Measurements from ENCODE around the gene HOXA9.

The HOXA9 gene

DNA sequence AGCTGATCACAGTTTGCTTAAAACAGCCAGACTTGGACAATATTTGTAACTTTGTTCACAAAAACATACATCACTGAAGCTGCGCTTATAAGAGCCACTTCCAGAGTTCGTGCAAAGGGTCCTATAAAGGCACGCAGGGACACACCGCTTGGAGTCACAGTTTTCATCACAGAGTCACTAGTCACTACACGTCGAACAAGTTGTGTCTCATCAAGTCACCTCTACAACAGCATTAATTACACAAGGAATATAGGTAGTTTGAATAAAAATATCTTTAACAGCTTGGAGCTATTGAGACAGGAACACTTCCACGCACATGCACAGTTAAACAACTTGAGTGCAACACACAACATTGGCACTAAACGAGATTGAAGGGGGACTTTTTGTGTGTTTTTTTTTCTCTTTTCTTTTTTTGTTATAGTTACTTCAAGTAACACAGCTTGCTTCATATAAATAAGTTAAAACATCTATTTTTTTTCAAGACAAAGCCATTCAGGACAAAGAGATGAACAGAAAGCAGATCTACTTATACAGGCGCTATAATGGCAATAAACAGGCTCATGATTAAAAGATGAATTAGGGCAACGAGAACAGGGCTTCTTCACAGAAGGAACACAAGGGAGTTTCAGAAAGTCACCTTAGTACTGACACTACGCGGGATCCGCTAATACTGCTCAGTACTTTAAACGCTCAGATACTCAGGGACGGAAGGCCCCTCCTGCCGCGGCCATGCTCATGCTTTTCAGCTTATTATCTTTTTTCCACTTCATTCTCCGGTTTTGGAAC lies 24.0 kb downstream of the HOXA9 start:
- no peak for DNase-seq

DNA sequence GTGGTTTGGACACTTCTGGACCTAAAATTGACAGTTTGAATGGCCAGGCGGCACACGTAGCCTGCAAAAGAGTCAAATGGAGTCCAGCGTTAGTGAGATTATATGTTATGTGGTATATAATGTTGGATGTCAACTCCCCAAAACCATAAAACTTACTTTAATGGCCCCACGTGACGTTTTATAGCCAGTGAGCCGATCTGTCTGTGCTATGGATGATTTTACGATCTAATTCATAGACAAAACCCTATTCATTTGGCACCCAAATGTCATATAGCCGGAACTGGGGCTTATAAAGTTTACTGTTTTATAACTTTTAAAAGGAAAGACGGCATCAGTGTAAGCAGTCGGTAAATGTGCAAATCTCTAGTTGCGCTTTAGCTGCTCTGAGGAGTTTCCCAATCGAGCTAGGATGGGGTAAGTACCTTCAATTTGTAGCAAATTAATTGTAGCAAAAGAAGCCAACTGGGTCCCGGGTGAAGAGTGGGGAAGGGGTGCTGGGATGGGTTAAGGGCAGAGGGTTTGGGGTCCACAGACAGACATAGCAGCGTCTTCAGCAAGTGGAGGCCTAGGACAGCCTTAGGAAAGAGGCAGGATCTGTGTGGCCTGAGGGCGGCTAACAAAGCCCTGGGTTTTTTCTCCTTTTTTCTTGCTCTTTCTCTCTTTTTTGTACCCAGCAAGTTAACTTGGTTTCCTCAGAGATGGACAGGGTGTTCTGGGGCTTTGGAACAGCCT lies 25.0 kb downstream of the HOXA9 start:
- no peak for DNase-seq

DNA sequence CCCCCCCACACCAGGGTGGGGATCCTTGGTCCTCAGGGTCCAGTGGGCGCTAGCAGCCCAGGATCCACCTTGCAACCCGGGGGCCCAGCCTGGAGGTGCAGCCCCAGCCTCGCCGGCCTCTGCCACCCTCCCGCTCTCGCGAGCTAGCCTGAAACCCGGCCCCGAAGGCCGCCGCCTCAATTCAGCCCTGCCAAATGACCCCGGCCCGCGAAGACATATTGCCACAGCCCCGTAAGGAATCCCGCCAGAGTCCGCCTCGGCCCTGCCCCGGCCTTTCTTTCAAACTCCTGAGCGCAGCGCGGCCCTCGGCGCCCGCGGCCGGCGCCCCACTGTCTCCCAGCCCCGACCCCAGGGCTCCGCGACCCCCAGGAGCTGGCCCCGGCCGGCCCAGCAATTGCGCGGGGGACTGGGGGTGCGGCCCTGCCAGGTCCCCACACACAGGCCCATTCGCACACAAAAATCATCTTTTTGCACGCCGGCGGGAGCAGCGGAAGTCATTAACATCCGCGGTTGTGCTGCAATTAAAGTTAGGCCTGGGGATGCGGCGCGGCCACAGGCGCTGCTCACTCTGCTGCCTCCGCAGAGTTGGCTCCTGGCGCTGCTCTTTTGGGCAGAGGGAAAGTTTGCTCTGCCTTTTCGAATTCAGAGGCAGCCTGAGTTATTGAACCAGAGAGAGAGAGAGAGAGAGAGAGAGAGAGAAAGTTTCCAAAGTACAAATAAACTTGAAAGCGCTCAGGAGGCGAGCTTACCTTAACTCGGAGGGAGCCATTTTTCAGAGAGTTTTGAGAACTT lies 25.8 kb downstream of the HOXA9 start:
- DNase-seq: no peak

DNA sequence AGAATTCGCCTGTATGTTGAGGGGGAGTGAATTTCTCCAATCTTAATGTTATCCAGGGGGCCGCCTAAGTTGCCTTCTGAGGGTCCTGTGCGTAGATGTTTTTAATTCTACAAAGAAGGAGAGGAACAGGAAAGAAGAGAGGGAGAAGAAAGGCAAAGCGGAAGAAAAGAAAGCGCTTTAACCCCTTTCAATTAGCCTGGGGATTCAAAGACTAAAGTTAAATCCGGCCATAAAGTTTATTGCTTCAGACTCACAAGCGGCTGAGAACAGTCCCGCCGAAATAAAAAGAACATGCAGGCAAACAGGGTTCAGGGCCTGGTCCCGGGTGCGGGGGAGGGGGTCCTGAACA lies 26.4 kb downstream of the HOXA9 start:
- no peak for DNase-seq

DNA sequence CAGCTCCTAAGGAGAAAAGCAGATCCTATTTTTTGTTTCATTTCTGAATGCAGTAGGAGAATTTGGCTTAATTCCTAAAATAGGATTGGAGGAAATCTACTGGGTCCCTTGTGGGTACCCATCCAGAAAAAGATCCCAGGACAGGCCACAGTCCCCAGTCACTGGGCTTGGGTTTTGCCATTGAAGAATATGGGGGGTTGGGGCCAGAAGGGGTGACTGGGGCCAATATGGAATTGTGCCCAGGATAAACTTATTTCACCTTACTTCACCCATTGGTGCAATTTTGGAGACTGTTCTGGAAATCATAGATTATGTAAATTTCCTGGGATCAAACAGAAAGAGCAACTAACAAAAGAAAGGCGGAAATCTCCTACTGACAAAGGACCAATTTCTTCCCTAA lies 26.9 kb downstream of the HOXA9 start:
- no peak for DNase-seq

DNA sequence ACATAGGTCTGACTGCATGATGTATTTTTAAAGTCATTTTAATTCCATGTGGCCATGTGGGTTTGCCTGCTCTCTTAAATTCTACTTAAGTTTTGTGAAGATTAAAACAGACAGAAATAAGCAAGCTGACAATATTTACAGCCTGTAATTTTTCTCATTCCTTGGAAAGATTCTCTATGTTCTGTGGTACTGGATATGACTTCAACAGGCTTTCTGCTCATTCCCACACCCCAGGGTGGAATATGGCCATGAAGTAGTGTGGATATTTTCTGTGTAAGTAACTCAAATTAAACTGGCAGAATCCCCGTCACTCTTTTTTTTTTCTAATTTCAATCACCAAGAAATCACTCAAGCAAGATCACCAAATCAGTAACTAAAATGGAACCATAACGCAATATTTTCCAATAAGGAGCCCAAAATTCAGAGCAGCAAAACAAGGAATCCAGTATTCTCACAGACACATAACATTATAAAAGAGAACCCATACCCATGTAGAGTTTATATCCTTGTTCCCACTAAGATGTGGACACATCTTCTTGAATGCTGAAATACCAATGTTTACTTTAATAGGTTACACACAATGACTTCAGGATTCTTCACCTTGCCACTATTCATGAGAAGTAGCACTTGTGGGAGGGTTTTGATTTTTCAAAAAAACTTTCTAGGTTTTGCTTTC lies 27.6 kb downstream of the HOXA9 start:
- no peak for DNase-seq

DNA sequence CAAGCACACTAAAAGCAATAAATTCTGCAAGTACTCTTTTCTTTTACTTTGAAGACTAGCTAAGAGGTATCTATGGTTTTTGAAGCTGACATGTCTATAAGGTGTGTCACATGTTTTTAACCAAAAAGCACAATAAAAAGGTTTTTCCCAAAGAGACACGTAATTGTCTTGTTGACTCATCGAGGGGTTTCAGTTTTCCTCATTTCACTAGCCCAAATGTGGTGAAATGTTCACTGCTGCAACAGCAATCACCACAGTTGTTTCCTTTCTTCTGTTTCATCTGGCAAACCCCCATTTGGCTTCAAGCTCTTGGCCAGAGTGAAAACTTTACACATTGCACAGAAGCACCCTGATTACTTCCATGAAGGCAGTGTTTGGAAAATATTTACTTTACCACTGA lies 30.9 kb downstream of the HOXA9 start:
- DNase-seq: no peak

DNA sequence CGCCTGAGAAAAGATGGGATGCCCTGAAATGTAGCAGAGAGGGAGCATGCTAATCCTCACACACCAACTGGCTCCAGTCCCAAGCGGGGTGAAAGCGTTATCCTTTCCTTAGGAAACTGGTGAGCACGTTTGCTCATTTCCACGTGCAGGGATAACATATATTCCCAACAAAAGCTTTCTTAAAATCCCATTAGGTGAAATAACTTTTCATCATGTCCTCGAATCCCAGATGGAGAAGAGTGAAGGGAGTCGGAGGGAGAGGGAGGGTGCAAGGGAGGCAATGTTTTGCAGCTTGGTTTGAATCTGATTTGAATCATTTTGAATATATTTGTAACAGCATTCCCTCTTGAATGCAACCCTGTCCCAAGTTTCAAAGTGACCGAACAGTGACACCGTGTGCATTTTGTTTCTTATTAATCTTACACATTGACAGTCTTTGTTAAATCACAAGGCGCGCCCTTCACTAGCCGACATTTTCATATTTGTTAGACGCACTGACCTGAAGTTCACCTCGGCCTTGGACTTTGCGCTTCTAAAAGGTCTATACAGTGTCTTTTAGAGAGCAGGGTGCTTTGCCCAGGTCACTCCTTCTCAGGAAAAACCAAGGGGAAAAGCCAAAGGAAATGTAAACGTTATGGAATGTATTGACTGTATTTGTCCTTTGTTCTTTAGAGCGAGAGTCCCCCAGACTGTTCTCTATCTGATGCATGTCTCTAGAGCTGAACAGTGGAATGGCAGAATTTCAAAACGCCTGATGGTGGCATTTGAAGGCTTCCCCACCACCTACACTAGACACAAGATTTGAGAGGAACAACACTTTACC lies 31.7 kb downstream of the HOXA9 start:
- no peak for DNase-seq

DNA sequence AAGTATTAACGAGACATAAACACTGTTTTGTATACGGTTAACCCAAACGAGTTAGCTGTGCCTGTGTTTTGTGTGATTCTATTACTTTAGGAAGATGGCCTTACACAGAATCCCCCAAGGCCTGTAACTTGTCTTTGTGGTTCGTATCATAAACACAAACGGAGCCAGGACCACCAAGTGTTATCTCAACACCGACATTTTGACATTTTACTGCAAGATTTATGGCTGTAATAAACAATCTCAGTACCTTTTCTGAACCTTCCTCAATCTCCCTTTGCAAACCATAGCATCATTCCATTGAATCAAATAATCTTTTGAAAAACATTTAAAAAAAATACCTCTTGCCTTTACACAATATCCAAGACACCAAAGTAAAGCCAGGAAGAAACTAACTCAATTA lies 32.4 kb downstream of the HOXA9 start:
- DNase-seq: no peak

DNA sequence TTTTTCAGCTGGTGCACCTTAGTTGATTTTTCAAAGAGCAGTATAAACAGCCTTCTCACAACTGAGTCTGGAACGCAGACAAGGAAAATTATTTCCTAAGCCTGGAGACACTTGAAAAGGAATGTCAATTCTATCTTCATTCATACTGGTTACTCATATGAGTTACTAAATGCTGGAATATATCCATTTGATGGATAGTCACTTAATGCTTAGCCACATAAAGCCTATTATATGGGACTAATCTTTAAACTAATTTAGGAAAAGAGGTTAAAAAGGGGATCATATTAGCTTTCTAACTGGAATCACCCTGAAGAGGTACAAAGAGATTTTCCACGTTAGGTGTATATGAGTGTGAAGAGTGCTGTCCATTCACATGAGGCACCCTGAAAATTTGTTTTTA lies 33.1 kb downstream of the HOXA9 start:
- no peak for DNase-seq

DNA sequence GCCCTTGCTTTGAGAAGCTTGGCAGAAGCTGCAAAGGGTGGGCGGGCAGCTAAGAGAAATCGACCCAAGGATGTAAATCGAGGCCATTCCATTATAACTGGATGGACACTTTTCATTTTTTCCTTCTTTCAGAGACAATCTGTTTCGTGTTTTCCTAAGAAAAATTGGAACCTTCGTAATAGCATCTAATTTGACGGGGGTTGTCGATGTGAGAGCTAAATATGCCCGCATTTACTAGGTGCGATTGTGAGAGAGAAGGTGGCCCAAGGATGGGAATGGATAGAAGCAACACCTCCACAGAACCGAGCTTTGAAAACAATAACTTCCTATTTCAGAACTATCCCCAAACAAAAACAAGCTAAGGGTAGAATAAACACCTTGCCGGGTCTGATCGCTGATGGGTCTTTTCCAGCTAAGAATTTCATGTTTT lies 33.9 kb downstream of the HOXA9 start:
- no peak for DNase-seq

DNA sequence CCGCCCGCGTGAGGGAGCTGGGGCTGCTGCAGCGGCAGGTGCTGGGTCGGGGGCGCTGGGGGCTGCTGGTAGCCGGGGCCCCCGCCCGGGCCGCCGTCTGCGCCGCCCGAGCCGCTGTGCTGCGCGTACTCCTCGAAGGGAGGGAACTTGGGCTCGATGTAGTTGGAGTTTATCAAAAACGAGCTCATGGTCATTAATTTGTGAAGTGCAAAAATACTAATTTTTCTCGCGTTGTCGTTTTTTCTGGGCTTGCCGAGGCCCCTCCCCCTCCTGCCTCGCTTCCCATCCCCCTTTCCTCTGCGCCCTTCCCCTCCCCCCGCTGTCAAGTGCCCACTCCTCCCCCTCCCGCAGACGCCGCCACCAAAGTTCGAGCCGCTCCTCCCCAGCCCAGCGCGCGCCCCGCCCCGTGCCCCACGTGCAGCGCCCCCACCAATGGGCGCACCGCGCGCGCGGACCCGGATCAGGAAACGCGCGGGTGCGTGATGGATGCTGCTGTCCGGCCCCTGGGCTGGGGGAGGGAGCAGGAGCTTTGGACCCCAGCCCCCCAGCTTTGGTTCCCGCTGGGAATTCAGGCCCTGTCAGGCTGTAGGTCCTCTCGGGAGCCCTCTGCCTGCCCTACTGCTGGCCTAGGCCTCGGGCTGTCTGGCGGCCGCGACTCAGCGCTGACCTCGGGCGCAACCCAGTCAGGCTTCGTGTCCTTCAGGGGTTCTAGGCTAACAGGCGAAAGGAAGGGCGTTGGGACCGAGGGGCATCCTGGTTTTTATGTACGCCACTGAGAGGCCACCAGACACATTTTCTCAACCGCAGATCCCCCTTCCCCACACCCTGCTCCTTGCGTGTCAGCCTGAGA lies 34.6 kb downstream of the HOXA9 start, which contains the start of gene HOXA4:
HOXA4 (minus strand) TSS at position 218 of the 850 bp plus-strand sequence; CDS start at position 194, 24 bp downstream.
- DNase-seq: no peak

DNA sequence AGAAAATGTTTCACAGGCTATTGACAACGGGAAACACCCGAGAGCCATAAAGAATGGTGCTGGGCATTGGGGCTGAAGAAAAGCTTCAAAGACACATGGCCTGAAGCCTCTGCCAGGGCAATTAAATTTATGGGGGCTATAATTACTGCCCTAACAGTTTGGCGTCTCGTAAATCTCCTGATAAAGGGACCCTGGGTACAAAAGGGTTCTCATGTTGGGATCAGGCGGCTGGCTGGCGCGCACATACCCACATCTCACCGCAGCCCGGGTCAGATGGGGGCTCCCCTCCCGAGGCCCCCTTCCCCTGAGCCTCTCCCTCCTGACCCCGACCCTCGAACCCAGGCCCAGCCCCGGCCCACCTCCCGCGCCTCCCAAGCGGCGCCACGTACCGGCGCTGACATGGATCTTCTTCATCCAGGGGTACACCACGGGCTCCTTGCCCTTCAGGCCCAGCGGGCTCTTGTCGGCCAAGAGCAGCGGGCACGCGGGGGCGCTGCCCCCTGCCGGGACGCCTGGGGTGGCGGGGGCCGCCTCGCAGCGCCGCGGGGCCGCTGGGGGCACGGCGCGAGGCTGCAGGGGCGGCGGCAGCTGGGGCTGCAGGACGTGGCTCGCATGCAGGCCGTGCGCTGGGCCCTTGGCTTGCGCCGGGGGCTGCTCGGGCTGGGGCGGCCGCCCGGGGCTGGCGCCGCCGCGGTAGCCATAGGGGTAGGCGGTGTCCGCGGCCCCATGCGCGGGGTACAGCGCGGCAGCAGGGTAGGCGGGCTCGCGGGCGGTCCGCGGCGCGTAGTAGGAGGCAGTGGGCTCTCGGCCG lies 35.4 kb downstream of the HOXA9 start:
- DNase-seq: no peak

DNA sequence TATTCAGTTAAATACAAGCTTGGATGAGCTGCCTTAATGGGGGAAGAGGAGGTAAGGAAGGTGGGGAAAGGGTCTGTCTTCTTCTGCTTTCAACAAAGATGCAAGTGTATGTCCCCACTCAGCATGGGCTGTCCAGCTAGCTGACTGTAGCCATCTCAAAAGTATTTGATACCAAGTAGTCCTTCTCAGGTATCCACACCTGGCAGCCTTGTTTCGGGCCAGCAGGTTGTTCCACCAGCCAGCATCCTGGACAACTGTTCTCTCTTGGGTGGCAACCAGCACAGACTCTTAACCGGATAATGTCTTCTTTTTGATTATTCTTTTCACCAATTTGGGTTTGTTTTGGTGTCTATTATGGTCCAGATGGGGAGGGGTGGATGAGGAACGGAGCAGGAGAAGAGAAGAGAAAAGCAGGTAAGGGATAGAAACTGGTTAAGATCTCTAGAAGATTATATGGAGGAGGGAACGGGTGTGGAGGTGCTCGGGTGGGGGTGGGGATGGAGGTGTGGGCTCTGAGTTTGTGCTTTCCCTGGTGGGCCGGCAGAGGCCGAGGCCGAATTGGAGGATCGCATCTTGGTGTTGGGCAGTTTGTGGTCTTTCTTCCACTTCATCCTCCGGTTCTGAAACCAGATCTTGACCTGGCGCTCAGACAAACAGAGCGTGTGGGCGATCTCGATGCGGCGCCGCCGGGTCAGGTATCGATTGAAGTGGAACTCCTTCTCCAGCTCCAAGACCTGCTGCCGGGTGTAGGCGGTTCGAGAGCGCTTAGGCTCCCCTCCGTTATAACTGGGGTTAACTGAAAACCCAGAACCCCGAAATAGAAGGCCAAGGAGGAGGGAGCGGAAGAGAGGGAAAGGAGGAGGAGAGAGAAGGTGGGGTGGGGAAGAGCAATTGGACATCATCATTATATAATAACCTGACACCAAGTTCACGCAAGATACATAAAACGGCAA lies 36.3 kb downstream of the HOXA9 start:
- DNase-seq: no peak

DNA sequence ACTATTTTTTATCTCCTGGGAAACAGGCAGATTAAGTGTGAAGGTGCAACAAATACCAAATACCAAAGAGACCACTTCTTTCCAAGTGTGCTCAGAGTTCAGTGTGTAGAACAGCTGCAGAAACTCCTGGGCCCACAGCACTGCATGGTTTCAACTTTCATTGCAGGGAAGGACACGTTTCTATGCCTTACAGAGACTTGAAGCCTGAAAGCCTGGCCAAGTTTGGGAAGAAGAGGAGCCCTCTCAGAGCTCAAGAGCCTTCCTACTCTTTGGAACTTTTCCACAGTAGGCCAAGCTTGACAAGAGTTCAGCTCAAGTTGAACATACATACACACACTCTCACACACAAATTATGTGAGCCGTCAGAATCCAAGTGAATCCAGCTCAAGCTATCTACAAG lies 37.3 kb downstream of the HOXA9 start:
- DNase-seq: no peak

DNA sequence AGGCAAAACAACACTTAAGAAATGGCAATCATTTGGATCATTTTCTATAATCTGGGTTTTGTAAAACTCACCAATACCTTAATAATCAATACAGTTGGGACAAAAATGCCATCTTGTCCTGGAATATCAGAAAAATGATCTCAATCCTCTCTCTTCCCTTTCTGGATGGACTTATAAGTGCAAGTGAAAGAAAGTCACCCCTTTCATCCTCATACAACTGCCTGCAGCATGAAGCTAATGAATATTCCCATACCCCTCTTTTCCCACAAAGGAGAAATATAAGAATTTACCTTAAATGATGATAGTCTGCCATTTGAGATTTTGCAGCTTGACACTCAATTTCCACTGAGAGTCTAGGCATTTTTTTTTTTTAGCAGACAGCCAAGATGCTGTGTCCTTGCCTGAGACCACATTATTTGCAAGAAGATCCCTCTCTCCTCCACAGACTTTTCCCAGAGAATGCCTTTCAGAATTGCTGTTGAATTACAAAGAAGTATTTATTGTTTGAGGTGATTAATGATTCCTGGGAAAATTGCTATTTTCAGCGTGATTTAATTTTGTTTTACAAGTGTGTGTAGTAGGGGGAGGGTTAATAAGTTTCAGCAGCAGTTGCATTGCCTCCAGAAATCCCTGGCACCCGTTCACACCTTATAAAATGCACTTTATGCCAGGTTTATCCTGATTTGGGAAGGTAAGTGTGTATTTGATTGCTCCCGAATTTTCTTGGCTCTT lies 38.6 kb downstream of the HOXA9 start:
- no peak for DNase-seq

DNA sequence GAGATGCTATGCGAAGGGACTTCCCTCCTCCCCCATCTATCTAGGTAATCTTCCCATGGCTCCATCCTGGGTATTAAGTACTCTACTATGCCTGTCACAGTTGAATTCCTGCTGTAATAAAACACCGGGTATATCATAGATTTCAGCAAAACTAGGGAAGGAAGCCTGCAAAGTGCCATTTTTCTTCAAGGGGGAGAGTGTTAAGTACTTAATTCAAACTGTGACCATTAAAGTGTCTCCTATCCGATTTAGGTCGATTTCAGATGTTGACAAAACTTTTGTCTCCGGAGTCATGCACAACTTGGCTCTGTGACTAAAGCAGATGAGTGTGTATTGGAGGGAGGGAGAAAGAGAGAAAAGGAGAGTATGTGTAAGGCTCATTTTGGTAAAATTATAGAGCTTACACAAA lies 39.3 kb downstream of the HOXA9 start:
- DNase-seq: no peak
